HepG2 (cell line): ENCODE data around the gene PVALB. TPM values are rescaled to one million over a fixed set of nuclear protein-coding genes. Genes with fewer than 3 reads are reported as not detected.

Source experiments
- ATAC-seq: fragments of 200-7000 bp; cut with Tn5 transposase; 3 replicates; pipeline ENCODE4 v1.9.1; 2020; ENCODE audit warnings: mild to moderate bottlenecking, moderate library complexity
- BruUV-seq: library from RNA; stranded (reverse); fragments of 400-500 nt; replicated peaks from 2 replicates; lab custom pipeline; 2021; lab: Mats Ljungman, UMichigan
- CTCF ChIA-PET: fragments of 300-600 bp; formaldehyde crosslinking; extraction: SDS; loops from one replicate; lab custom pipeline; 2021; ENCODE audit warnings: low total read pairs, inconsistent platforms, low intra/inter-chr PET ratio; lab: Yijun Ruan, JAX
- POLR2A ChIA-PET: fragments of 350-600 bp; sonication (Branson Sonifier 250); formaldehyde crosslinking; loops from one replicate; lab custom pipeline; 2020; ENCODE audit warnings: antibody characterized with exemption, inconsistent platforms; lab: Yijun Ruan, JAX
- DNase-seq: peaks from one replicate; pipeline ENCODE4 v3.0.0-alpha.2; 2015; ENCODE audit warnings: low spot score
- FAIRE-seq: peaks from 3 replicates; lab custom pipeline; 2011; peaks lifted over from hg19 to GRCh38; lab: Jason Lieb, UNC
- H2AFZ ChIP-seq: one replicate; pipeline ENCODE4 v1.6.1; 2011; ENCODE audit warnings: low read length, inconsistent platforms
- H3K27ac ChIP-seq: fragments of 300-600 bp; 3 replicates; pipeline ENCODE4 v1.8.0; 2011; ENCODE audit warnings: mixed run types, mild to moderate bottlenecking, mixed read lengths, low read length, inconsistent platforms; ENCODE audit not compliant: insufficient read depth; ENCODE audit errors: extremely low read length
- H3K27me3 ChIP-seq, 2 experiments: fragments of 200-600 bp in 1 of 2; 2 replicates in 1 of 2; 3 replicates in 1 of 2; pipeline versions ENCODE4 v1.6.0 to v1.8.0; 2011; ENCODE audit warnings: low read length in 2 of 2, mild to moderate bottlenecking in 2 of 2, moderate library complexity in 2 of 2, inconsistent platforms in 1 of 2; ENCODE audit not compliant: insufficient read depth in 2 of 2, control insufficient read depth in 1 of 2
- H3K36me3 ChIP-seq, 2 experiments: fragments of 200-600 bp in 1 of 2; replicated peaks in 1 of 2; 2 replicates in 1 of 2; 3 replicates in 1 of 2; pipeline versions ENCODE4 v1.5.1 to v1.8.0; 2011; ENCODE audit warnings: low read length in 2 of 2, inconsistent platforms in 1 of 2; ENCODE audit not compliant: insufficient read depth in 2 of 2, control insufficient read depth in 1 of 2
- H3K4me1 ChIP-seq: 2 replicates; pipeline ENCODE4 v1.5.1; 2012; ENCODE audit warnings: low read length, inconsistent platforms; ENCODE audit not compliant: insufficient read depth
- H3K4me2 ChIP-seq: 2 replicates; pipeline ENCODE4 v1.6.0; 2011; ENCODE audit warnings: low read depth, low read length, inconsistent platforms
- H3K4me3 ChIP-seq, 3 experiments: fragments of 200-600 bp in 1 of 3; sonication (generic), shearing (Covaris generic) in 1 of 3; replicated peaks in 1 of 3; 2 replicates each; pipeline ENCODE4 v1.5.1; 2011 to 2016; ENCODE audit warnings: low read length in 3 of 3, inconsistent platforms in 2 of 3, low read depth in 2 of 3, mild to moderate bottlenecking in 2 of 3, control low read depth in 1 of 3, mixed read lengths in 1 of 3; ENCODE audit not compliant: insufficient read depth in 1 of 3
- H3K79me2 ChIP-seq: one replicate; pipeline ENCODE4 v1.6.1; 2011; ENCODE audit warnings: low read length, inconsistent platforms; ENCODE audit not compliant: insufficient read depth
- H3K9ac ChIP-seq: 2 replicates; pipeline ENCODE4 v1.6.0; 2011; ENCODE audit warnings: mild to moderate bottlenecking, low read depth, low read length, inconsistent platforms; ENCODE audit not compliant: insufficient read depth
- H3K9me3 ChIP-seq: 2 replicates; pipeline ENCODE4 v1.5.1; 2012; ENCODE audit warnings: mild to moderate bottlenecking, low read length
- H4K20me1 ChIP-seq: 2 replicates; pipeline ENCODE4 v1.6.0; 2011; ENCODE audit warnings: inconsistent platforms, mild to moderate bottlenecking, low read length, moderate library complexity; ENCODE audit not compliant: insufficient read depth
- CCDC6 ChIP-seq: sonication (generic); formaldehyde crosslinking; IDR thresholded peaks from 2 replicates; pipeline ENCODE4 v1.8.1; 2022; ENCODE audit warnings: mild to moderate bottlenecking, missing genetic modification reagents, moderate library complexity
- ELF4 ChIP-seq: sonication (generic); formaldehyde crosslinking; IDR thresholded peaks from 2 replicates; pipeline ENCODE4 v1.5.0; 2020; ENCODE audit warnings: missing genetic modification reagents, mild to moderate bottlenecking, moderate library complexity, borderline replicate concordance
- EP300 ChIP-seq, 3 experiments: sonication (generic) in 1 of 3; formaldehyde crosslinking in 1 of 3; IDR thresholded peaks; 2 replicates each; pipeline versions ENCODE4 v1.5.1 to v1.6.1; 2011 to 2020; ENCODE audit warnings: low read depth in 2 of 3, low read length in 2 of 3, borderline replicate concordance in 1 of 3, improper control_type of control experiment in 1 of 3, mild to moderate bottlenecking in 1 of 3, missing genetic modification reagents in 1 of 3, moderate library complexity in 1 of 3
- GABPA ChIP-seq, 2 experiments: IDR thresholded peaks; 2 replicates each; pipeline ENCODE4 v1.6.1; 2011 to 2016; ENCODE audit warnings: low read depth in 2 of 2, low read length in 1 of 2, missing biosample characterization in 1 of 2, missing genetic modification characterization in 1 of 2
- HNF4A ChIP-seq: sonication (generic); formaldehyde crosslinking; IDR thresholded peaks from 2 replicates; pipeline ENCODE4 v1.4.0; 2020; ENCODE audit warnings: missing genetic modification reagents
- HOXA9 ChIP-seq: sonication (generic); formaldehyde crosslinking; IDR thresholded peaks from 2 replicates; pipeline ENCODE4 v1.8.1; 2022; ENCODE audit warnings: missing genetic modification reagents, mild to moderate bottlenecking, moderate library complexity, borderline replicate concordance
- IRX3 ChIP-seq: sonication (generic); formaldehyde crosslinking; IDR thresholded peaks from 2 replicates; pipeline ENCODE4 v1.8.1; 2023; ENCODE audit warnings: mild to moderate bottlenecking, low read depth, missing genetic modification reagents, borderline replicate concordance
- MTF1 ChIP-seq: sonication (generic); formaldehyde crosslinking; IDR thresholded peaks from 2 replicates; pipeline ENCODE4 v1.5.0; 2020; ENCODE audit warnings: missing genetic modification reagents
- NR1H2 ChIP-seq: sonication (generic); formaldehyde crosslinking; IDR thresholded peaks from 2 replicates; pipeline ENCODE4 v1.8.1; 2022; ENCODE audit warnings: low read depth, missing genetic modification reagents, borderline replicate concordance
- SMAD1 ChIP-seq: sonication (generic); formaldehyde crosslinking; IDR thresholded peaks from 2 replicates; pipeline ENCODE4 v1.4.0; 2020; ENCODE audit warnings: missing genetic modification reagents, low read depth, mild to moderate bottlenecking, borderline replicate concordance
- TMF1 ChIP-seq: sonication (generic); formaldehyde crosslinking; IDR thresholded peaks from 2 replicates; pipeline ENCODE4 v1.8.1; 2022; ENCODE audit warnings: low read depth, missing genetic modification reagents
- ZFP36 ChIP-seq: fragments of 150-350 bp; IDR thresholded peaks from 2 replicates; pipeline ENCODE4 v1.6.1; 2018; ENCODE audit warnings: borderline replicate concordance, low read length, low read depth; ENCODE audit not compliant: partially characterized antibody
- ZNF121 ChIP-seq: sonication (generic); formaldehyde crosslinking; IDR thresholded peaks from 2 replicates; pipeline ENCODE4 v1.5.0; 2020; ENCODE audit warnings: mild to moderate bottlenecking, missing genetic modification reagents
- ZNF350 ChIP-seq: sonication (generic); formaldehyde crosslinking; IDR thresholded peaks from 2 replicates; pipeline ENCODE4 v1.4.0; 2020; ENCODE audit warnings: mild to moderate bottlenecking, low read depth, missing genetic modification reagents, borderline replicate concordance
- ZNF777 ChIP-seq: sonication (generic); formaldehyde crosslinking; IDR thresholded peaks from 2 replicates; pipeline ENCODE4 v1.4.0; 2020; ENCODE audit warnings: missing genetic modification reagents
- WGBS: methylation state at CpG from one replicate; pipeline ENCODE4 v1.1.6; 2017; ENCODE audit warnings: low lambda C conversion rate; 5-methylcytosine and 5-hydroxymethylcytosine counted together
- in situ Hi-C: cut with HindIII; loops from 2 replicates; pipeline ENCODE4 v1.10.0; 2017; ENCODE audit warnings: low pct_unique_long_range_greater_than_20kb; ENCODE audit not compliant: extremely low pct_ligation_motif_present
- intact Hi-C: fragments of 100-400 bp; cut with micrococcal nuclease; formaldehyde crosslinking; loops from one replicate; pipeline ENCODE4 v1.10.0; 2022; ENCODE audit not compliant: unreplicated experiment
- polyA plus RNA-seq, 8 experiments: library from polyadenylated mRNA; depleted of rRNA in 3 of 8; stranded (reverse) in 7 of 8; unstranded in 1 of 8; fragments of >200 nt; fragmentation: Illumina TruSeq in 4 of 8; extraction: Trizol in 4 of 8; gene quantifications; 2 replicates each; pipeline versions ENCODE4 v1.2.1 to v1.2.3, GENCODE V29; 2011 to 2016; ENCODE audit warnings: low read depth in 4 of 8, missing spikeins in 1 of 8, mixed read lengths in 1 of 8; ENCODE audit not compliant: insufficient read depth in 1 of 8
- total RNA-seq, 5 experiments: library from RNA; depleted of rRNA; stranded (reverse); fragments of >200 nt; fragmentation: Illumina TruSeq; extraction: Trizol; gene quantifications; 2 replicates each; pipeline ENCODE4 v1.2.3, GENCODE V29; 2016; ENCODE audit warnings: low read depth in 1 of 5
- TF ChIP-seq, protein P1 (sequence below): sonication (generic); formaldehyde crosslinking; IDR thresholded peaks from 2 replicates; pipeline ENCODE4 v1.4.0; 2020; ENCODE audit warnings: missing genetic modification reagents
- TF ChIP-seq, protein P2 (sequence below): sonication (generic); formaldehyde crosslinking; IDR thresholded peaks from 2 replicates; pipeline ENCODE4 v1.4.0; 2020; ENCODE audit warnings: missing genetic modification reagents
- TF ChIP-seq, protein P3 (sequence below): sonication (generic); formaldehyde crosslinking; IDR thresholded peaks from 2 replicates; pipeline ENCODE4 v1.4.0; 2020; ENCODE audit warnings: missing genetic modification reagents

Gene PVALB
- total and polyA plus RNA-seq, 2 of the 13 experiments (the other 11 are each of a cell fraction or from before 2014, with no cell fraction given), result not detected

DNA sequence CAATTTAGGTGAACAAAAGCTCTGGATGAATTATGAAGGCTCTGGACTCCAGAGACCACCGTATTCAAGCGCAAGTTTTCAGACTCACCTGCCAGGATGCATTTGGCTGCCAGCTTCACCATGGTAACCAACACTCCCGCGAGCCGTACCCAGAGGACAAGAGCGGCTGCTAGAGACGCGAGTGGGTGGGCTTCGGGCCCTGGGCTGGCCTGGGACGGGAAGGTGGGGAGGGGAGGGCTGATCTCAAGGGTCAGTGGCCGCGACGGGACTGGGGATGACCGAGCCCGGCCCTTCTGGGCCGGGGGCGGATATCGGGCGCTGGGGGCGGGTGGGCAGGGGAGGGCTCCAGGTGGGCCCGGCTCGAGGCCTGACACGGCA lies 41.3 kb downstream of the PVALB start:
- H3K9ac ChIP-seq, result no peak overlapping the region
- no peak overlapping the region for H2AFZ ChIP-seq
- FAIRE-seq (no peak), ATAC-seq (no peak), DNase-seq (no peak)
- H3K27me3 ChIP-seq, result peaks cover 4 to 57% of the 10 kb centered on the region in 2 experiments
- peaks cover 11% of the 10 kb centered on the region for H3K4me1 ChIP-seq
- ChIA-PET POLR2A (no interaction called here), CTCF (no interaction called here)
- intact Hi-C loops (loop anchor here (10.0 kb wide), 1 partner anchor 231 kb away; no protein-coding TSS in a partner anchor), in situ Hi-C loops (loop anchor here (10.0 kb wide), 1 partner anchor 231 kb away; no protein-coding TSS in a partner anchor)
- no peaks in the 10 kb centered on the region for H3K79me2 ChIP-seq
- no peaks in the 10 kb centered on the region for H4K20me1 ChIP-seq
- H3K4me3 ChIP-seq, result 0 out of 6 replicates have a peak overlapping the region, but pooled peaks of 1 of the 3 experiments have one; percentile 22
- no peak overlapping the region for H3K27ac ChIP-seq
- H3K4me2 ChIP-seq, result no peak overlapping the region
- no peaks in the 10 kb centered on the region for H3K36me3 ChIP-seq
- no TSS peak for BruUV-seq
- whole genome bisulfite sequencing, result 100% methylated on average over 2 of the region's 23 CpGs
- no peaks in the 10 kb centered on the region; the same call in 1 of the 2 replicates for H3K9me3 ChIP-seq
- TF ChIP-seq TMF1 (CRISPR knock-in tag) (no peak), HNF4A (CRISPR knock-in tag) (no peak), NR1H2 (no peak), ZNF350 (no peak), EP300 (IDR thresholded peaks at IDR 0.05; ENCODE audit: low read depth in 2 of 2, low read length in 2 of 2) (no peak), EP300 (CRISPR knock-in tag; IDR thresholded peaks at IDR 0.05; ENCODE audit: borderline replicate concordance) (no peak), IRX3 (CRISPR knock-in tag) (no peak), ZNF777 (no peak), GABPA (IDR thresholded peaks at IDR 0.05; ENCODE audit: low read depth, low read length) (no peak), GABPA (CRISPR knock-in tag; IDR thresholded peaks at IDR 0.05; ENCODE audit: low read depth) (no peak), CCDC6 (CRISPR knock-in tag) (no peak), SMAD1 (CRISPR knock-in tag) (no peak), ZNF121 (CRISPR knock-in tag) (no peak), HOXA9 (CRISPR knock-in tag) (no peak), ZFP36 (no peak), MTF1 (CRISPR knock-in tag) (no peak), ELF4 (CRISPR knock-in tag) (no peak)
- TF ChIP-seq, protein P1, sequence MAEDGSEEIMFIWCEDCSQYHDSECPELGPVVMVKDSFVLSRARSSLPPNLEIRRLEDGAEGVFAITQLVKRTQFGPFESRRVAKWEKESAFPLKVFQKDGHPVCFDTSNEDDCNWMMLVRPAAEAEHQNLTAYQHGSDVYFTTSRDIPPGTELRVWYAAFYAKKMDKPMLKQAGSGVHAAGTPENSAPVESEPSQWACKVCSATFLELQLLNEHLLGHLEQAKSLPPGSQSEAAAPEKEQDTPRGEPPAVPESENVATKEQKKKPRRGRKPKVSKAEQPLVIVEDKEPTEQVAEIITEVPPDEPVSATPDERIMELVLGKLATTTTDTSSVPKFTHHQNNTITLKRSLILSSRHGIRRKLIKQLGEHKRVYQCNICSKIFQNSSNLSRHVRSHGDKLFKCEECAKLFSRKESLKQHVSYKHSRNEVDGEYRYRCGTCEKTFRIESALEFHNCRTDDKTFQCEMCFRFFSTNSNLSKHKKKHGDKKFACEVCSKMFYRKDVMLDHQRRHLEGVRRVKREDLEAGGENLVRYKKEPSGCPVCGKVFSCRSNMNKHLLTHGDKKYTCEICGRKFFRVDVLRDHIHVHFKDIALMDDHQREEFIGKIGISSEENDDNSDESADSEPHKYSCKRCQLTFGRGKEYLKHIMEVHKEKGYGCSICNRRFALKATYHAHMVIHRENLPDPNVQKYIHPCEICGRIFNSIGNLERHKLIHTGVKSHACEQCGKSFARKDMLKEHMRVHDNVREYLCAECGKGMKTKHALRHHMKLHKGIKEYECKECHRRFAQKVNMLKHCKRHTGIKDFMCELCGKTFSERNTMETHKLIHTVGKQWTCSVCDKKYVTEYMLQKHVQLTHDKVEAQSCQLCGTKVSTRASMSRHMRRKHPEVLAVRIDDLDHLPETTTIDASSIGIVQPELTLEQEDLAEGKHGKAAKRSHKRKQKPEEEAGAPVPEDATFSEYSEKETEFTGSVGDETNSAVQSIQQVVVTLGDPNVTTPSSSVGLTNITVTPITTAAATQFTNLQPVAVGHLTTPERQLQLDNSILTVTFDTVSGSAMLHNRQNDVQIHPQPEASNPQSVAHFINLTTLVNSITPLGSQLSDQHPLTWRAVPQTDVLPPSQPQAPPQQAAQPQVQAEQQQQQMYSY (CRISPR knock-in tag), result no peak
- TF ChIP-seq, protein P2, sequence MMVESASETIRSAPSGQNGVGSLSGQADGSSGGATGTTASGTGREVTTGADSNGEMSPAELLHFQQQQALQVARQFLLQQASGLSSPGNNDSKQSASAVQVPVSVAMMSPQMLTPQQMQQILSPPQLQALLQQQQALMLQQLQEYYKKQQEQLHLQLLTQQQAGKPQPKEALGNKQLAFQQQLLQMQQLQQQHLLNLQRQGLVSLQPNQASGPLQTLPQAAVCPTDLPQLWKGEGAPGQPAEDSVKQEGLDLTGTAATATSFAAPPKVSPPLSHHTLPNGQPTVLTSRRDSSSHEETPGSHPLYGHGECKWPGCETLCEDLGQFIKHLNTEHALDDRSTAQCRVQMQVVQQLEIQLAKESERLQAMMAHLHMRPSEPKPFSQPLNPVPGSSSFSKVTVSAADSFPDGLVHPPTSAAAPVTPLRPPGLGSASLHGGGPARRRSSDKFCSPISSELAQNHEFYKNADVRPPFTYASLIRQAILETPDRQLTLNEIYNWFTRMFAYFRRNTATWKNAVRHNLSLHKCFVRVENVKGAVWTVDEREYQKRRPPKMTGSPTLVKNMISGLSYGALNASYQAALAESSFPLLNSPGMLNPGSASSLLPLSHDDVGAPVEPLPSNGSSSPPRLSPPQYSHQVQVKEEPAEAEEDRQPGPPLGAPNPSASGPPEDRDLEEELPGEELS (CRISPR knock-in tag), result no peak
- TF ChIP-seq, protein P3, sequence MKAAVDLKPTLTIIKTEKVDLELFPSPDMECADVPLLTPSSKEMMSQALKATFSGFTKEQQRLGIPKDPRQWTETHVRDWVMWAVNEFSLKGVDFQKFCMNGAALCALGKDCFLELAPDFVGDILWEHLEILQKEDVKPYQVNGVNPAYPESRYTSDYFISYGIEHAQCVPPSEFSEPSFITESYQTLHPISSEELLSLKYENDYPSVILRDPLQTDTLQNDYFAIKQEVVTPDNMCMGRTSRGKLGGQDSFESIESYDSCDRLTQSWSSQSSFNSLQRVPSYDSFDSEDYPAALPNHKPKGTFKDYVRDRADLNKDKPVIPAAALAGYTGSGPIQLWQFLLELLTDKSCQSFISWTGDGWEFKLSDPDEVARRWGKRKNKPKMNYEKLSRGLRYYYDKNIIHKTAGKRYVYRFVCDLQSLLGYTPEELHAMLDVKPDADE (CRISPR knock-in tag), result no peak
